ENCODE data around the gene SDF4.

Gene SDF4

GRCh38 chr1:1223321-1223720, 8.5 kb downstream of the SDF4 start:
- no peak for TF ChIP-seq CTCF (IDR thresholded peaks at IDR 0.05; ENCODE audit: low read depth, low read length, missing control alignments)
- no peak overlapping the region for H3K4me3 ChIP-seq (ENCODE audit: low read depth, low read length)
- no peak for DNase-seq (ENCODE audit: low read depth)

- no peak for DNase-seq (ENCODE audit: low read depth)
- no peak for TF ChIP-seq CTCF (IDR thresholded peaks at IDR 0.05; ENCODE audit: low read depth, low read length, missing control alignments)
These were observed 9.1 kb downstream of the SDF4 start for GRCh38 chr1:1222575-1223225.

GRCh38 chr1:1221887-1222574, 9.8 kb downstream of the SDF4 start:
- no peak for TF ChIP-seq CTCF (IDR thresholded peaks at IDR 0.05; ENCODE audit: low read depth, low read length, missing control alignments)
- H3K4me3 ChIP-seq (ENCODE audit: low read depth, low read length): no peak overlapping the region
- no peak for DNase-seq (ENCODE audit: low read depth)

More at GRCh38 chr1:1222575-1223225, 9.1 kb downstream of the SDF4 start:
- H3K4me3 ChIP-seq (ENCODE audit: low read depth, low read length): no peak overlapping the region

- no peak for TF ChIP-seq CTCF (IDR thresholded peaks at IDR 0.05; ENCODE audit: low read depth, low read length, missing control alignments)
- no peak overlapping the region for H3K4me3 ChIP-seq (ENCODE audit: low read depth, low read length)
These were observed 11.6 kb downstream of the SDF4 start for GRCh38 chr1:1220197-1220596.

GRCh38 chr1:1219341-1219740, 12.5 kb downstream of the SDF4 start:
- no peak overlapping the region for H3K4me3 ChIP-seq (ENCODE audit: low read depth, low read length)
- no peak for TF ChIP-seq CTCF (IDR thresholded peaks at IDR 0.05; ENCODE audit: low read depth, low read length, missing control alignments)
- no peak for DNase-seq (ENCODE audit: low read depth)

More at GRCh38 chr1:1220197-1220596, 11.6 kb downstream of the SDF4 start:
- no peak for DNase-seq (ENCODE audit: low read depth)

- no peak for DNase-seq (ENCODE audit: low read depth)
- no peak overlapping the region for H3K4me3 ChIP-seq (ENCODE audit: low read depth, low read length)
- no peak for TF ChIP-seq CTCF (IDR thresholded peaks at IDR 0.05; ENCODE audit: low read depth, low read length, missing control alignments)
These were observed 13.1 kb downstream of the SDF4 start for GRCh38 chr1:1218524-1219200.

Measured in GM12864 (cell line).